HG02852 (cell line): Measurements from ENCODE around the gene CEP135.
"Not testable (repeated sequence)": the region's sequence is repeated elsewhere in the genome, so short reads cannot be mapped to it uniquely, and the experiment has no call there.

Experiments
- ATAC-seq: cut with Tn5 transposase; IDR thresholded peaks from one replicate; pipeline ENCODE4 v1.9.1; 2021; ENCODE audit warnings: mild to moderate bottlenecking, moderate library complexity; ENCODE audit not compliant: unreplicated experiment

Gene CEP135

GRCh38 chr4:56062526-56063145 is 113.9 kb downstream of the CEP135 start:
- ATAC-seq = no peak

- no peak for ATAC-seq
Measured at GRCh38 chr4:56066493-56066892, 117.7 kb downstream of the CEP135 start.

DNA sequence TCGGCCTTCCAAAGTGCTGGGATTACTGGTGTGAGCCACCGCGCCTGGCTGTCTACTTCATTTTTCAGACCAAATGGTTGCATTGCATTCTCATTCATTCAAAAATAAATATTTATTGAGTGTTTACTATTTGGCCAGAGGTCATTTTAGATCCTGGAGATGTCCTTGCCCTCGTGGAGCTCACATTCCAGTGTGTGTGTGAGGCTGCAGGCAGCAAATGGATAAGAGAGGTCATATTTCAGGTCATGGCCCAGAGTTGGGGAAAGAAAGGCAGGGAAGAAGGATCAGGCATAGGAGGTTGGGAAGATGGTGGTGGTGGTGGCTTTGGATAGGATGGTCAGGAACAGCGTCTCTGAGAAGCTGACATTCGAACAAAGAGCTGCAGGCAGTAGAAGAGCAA is 119.1 kb downstream of the CEP135 start:
- no peak for ATAC-seq

DNA sequence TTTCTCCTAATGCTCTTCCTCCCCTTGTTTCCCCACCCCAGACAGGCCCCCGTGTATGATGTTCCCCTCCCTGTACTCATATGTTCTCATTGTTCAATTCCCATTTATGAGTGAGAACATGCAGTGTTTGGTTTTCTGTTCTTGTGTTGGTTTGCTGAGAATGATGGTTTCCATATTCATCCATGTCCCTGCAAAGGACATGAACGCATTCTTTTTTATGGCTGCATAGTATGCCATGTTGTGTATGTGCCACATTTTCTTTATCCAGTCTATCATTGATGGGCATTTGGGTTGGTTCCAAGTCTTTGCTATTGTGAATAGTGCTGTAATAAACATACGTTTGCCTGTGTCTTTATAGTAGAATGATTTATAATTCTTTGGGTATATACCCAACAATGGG is 124.0 kb downstream of the CEP135 start:
- ATAC-seq = not testable (repeated sequence)

- no peak for ATAC-seq
Measured at GRCh38 chr4:56077676-56078075, 128.9 kb downstream of the CEP135 start.

- ATAC-seq = no peak
Measured at GRCh38 chr4:56078866-56079265, 130.1 kb downstream of the CEP135 start.

- no peak for ATAC-seq
Measured at GRCh38 chr4:56080384-56080783, 131.6 kb downstream of the CEP135 start.

DNA sequence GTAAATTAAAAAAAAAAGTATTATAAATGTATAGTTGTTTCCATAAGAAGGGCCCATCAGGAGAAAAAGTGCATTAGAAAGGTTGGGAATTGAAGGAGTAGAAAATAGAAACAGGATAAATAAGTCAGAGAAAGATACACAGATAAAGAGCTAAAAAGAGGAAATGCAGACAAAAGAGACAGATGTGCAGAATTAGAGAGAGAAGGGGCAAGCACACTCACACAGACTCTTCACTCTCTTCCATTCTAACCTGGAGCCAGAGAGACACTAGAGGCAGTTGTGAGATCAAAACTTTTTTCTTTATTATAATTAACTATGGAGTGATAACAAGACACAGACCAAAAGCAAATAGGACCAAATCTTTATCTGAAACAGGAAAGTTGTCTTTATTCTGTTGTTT is 134.1 kb downstream of the CEP135 start:
- ATAC-seq = no peak
